ENCODE data around the gene TOMM40. TPM values are rescaled to one million over a fixed set of nuclear protein-coding genes. Genes with fewer than 3 reads are reported as not detected.

The TOMM40 gene
- total RNA-seq, 2 experiments from 2014 or later: 80.9 to 89.7 TPM

DNA sequence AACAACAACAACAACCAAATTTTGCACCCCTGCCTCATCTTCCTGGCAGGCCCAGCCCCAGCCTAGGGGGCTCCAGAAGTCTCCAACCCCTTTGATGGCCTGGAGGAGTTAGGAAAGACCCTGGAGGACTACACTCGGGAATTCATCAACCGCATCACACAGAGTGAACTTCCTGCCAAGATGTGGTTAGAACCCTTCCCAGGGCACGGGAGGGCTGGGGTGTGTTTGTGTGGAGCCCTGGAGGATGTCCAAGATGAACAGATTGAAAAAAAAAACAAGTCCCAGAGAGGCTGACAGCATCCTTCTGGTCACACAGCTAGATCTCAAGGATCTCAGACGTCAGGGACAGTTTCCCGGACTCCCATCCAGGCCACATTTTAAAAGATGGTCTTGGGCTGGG is 36.7 kb downstream of the TOMM40 start:
- Histone ChIP-seq H4K20me1 (ENCODE audit: insufficient read depth, low read length) (no peaks in the 10 kb centered on the region), H3K79me2 (ENCODE audit: insufficient read depth, low read depth, low read length) (no peaks in the 10 kb centered on the region), H3K4me1 (ENCODE audit: insufficient read depth, low read length, poor library complexity, severe bottlenecking) (no peaks in the 10 kb centered on the region), H3K9me3 (ENCODE audit: low read length) (no peaks in the 10 kb centered on the region), H3K27ac (ENCODE audit: low read depth, low read length, poor library complexity, severe bottlenecking) (no peak overlapping the region), H3K4me2 (ENCODE audit: low read length) (no peak overlapping the region), H3K36me3 (ENCODE audit: insufficient read depth, low read length) (no peaks in the 10 kb centered on the region), H3K9me2 (ENCODE audit: insufficient read depth, low read length) (no peaks in the 10 kb centered on the region), H2AFZ (ENCODE audit: low read length) (no peak overlapping the region), H3K4me3 (ENCODE audit: low read depth, low read length, poor library complexity, severe bottlenecking) (no peak overlapping the region)
- no peak for TF ChIP-seq EZH2phosphoT487 (IDR thresholded peaks at IDR 0.05; ENCODE audit: borderline replicate concordance, low read depth, low read length)
- TF ChIP-seq, protein P1, sequence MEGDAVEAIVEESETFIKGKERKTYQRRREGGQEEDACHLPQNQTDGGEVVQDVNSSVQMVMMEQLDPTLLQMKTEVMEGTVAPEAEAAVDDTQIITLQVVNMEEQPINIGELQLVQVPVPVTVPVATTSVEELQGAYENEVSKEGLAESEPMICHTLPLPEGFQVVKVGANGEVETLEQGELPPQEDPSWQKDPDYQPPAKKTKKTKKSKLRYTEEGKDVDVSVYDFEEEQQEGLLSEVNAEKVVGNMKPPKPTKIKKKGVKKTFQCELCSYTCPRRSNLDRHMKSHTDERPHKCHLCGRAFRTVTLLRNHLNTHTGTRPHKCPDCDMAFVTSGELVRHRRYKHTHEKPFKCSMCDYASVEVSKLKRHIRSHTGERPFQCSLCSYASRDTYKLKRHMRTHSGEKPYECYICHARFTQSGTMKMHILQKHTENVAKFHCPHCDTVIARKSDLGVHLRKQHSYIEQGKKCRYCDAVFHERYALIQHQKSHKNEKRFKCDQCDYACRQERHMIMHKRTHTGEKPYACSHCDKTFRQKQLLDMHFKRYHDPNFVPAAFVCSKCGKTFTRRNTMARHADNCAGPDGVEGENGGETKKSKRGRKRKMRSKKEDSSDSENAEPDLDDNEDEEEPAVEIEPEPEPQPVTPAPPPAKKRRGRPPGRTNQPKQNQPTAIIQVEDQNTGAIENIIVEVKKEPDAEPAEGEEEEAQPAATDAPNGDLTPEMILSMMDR (conservative IDR thresholded peaks at IDR 0.05; ENCODE audit: low read length): no peak
- DNase-seq (ENCODE audit: low spot score): no peak
- BruUV-seq (replicated peaks): no TSS peak
- CTCF ChIA-PET (ENCODE audit: unreplicated experiment): no interaction called here
- POLR2A ChIA-PET: no interaction called here
- intact Hi-C loops (cut with micrococcal nuclease; ENCODE audit: unreplicated experiment): no loop called here

DNA sequence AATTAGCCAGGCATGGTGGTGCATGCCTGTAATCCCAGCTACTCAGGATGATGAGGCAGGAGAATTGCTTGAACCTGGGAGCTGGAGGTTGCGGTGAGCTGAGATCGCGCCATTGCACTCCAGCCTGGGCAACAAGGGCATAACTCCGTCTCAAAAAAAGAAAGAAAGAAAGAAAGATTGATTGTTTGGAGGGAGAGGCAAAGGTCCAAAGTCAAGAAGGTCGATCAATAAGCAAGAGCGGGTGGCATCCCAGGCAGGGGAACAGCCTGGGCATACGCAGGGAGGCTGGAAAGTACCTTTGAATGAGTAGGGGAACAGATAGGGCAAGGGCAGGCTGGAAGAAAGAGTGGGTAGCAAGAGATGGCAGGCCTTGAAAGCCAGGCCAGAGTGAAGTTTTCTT is 39.0 kb downstream of the TOMM40 start:
- intact Hi-C loops (cut with micrococcal nuclease; ENCODE audit: unreplicated experiment): no loop called here
- CTCF ChIA-PET (ENCODE audit: unreplicated experiment): no interaction called here
- BruUV-seq (replicated peaks): no TSS peak

DNA sequence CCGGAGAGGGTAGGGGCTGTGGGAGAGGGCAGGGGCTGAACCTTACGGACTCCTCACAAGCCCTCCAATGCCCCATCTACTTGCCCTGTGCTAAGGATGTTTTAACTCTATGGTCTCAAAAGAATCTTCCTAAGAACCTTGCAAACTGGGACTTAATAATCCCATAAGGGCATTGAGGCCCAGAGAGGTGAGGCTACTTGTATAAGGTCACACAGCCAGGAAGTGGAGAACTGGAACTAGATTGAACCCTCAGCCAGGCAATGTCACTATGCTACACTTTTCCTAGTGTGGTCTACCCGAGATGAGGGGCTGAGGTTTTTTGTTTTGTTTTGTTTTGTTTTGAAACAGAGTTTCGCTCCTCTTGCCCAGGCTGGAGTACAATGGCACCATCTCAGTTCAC is 40.5 kb downstream of the TOMM40 start:
- H3K27ac ChIP-seq (ENCODE audit: low read depth, low read length, poor library complexity, severe bottlenecking): no peak overlapping the region
- no peak overlapping the region for H2AFZ ChIP-seq (ENCODE audit: low read length)
- no peak for TF ChIP-seq EZH2phosphoT487 (IDR thresholded peaks at IDR 0.05; ENCODE audit: borderline replicate concordance, low read depth, low read length)
- TF ChIP-seq, protein P1 (conservative IDR thresholded peaks at IDR 0.05; ENCODE audit: low read length): no peak
- H3K9me3 ChIP-seq (ENCODE audit: low read length): no peaks in the 10 kb centered on the region
- H3K4me1 ChIP-seq (ENCODE audit: insufficient read depth, low read length, poor library complexity, severe bottlenecking): no peaks in the 10 kb centered on the region
- H3K4me3 ChIP-seq (ENCODE audit: low read depth, low read length, poor library complexity, severe bottlenecking): no peak overlapping the region
- H3K9me2 ChIP-seq (ENCODE audit: insufficient read depth, low read length): no peaks in the 10 kb centered on the region
- no peaks in the 10 kb centered on the region for H3K79me2 ChIP-seq (ENCODE audit: insufficient read depth, low read depth, low read length)
- ChIA-PET POLR2A (no interaction called here), CTCF (ENCODE audit: unreplicated experiment) (no interaction called here)
- H4K20me1 ChIP-seq (ENCODE audit: insufficient read depth, low read length): no peaks in the 10 kb centered on the region
- BruUV-seq (replicated peaks): no TSS peak
- no peak overlapping the region for H3K4me2 ChIP-seq (ENCODE audit: low read length)
- no peak for DNase-seq (ENCODE audit: low spot score)
- intact Hi-C loops (cut with micrococcal nuclease; ENCODE audit: unreplicated experiment): no loop called here
- no peaks in the 10 kb centered on the region for H3K36me3 ChIP-seq (ENCODE audit: insufficient read depth, low read length)

More for the DNA sequence above, 39.0 kb downstream of the TOMM40 start:
- Histone ChIP-seq H3K4me1 (ENCODE audit: insufficient read depth, low read length, poor library complexity, severe bottlenecking) (no peaks in the 10 kb centered on the region), H3K36me3 (ENCODE audit: insufficient read depth, low read length) (no peaks in the 10 kb centered on the region), H4K20me1 (ENCODE audit: insufficient read depth, low read length) (no peaks in the 10 kb centered on the region), H3K27ac (ENCODE audit: low read depth, low read length, poor library complexity, severe bottlenecking) (no peak overlapping the region), H2AFZ (ENCODE audit: low read length) (no peak overlapping the region), H3K4me3 (ENCODE audit: low read depth, low read length, poor library complexity, severe bottlenecking) (no peak overlapping the region), H3K79me2 (ENCODE audit: insufficient read depth, low read depth, low read length) (no peaks in the 10 kb centered on the region), H3K9me2 (ENCODE audit: insufficient read depth, low read length) (no peaks in the 10 kb centered on the region), H3K4me2 (ENCODE audit: low read length) (no peak overlapping the region), H3K9me3 (ENCODE audit: low read length) (no peaks in the 10 kb centered on the region)
- DNase-seq (ENCODE audit: low spot score): no peak
- TF ChIP-seq, protein P1 (conservative IDR thresholded peaks at IDR 0.05; ENCODE audit: low read length): no peak
- POLR2A ChIA-PET: no interaction called here

All from OCI-LY7 (cell line).